ENCODE measurements around the gene TAF1C.

The TAF1C gene

DNA sequence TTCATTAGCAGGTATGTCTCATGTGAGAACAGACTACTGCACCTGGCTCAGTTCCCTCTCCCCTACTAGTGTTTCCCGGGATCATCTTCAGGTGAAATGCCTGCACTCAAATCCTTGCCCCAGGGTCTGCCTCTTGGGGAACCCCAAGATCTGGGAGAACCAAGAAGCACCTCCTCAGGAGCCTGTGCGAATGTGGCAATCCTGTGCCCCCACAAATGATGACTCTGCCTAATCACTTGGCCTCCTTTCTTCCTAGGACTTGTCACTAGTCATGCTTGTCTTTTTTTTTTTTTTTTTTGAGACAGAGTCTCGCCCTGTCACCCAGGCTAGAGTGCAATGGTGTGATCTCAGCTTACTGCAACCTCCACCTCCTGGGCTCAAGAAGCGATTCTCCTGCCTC lies 25.8 kb upstream of the TAF1C start:
- no peak overlapping the region for H2AFZ ChIP-seq
- H3K9ac ChIP-seq = no peak overlapping the region
- H3K4me1 ChIP-seq = no peaks in the 10 kb centered on the region
- H3K79me2 ChIP-seq = no peaks in the 10 kb centered on the region
- H3K27ac ChIP-seq = no peak overlapping the region
- no peaks in the 10 kb centered on the region for H3K9me3 ChIP-seq (ENCODE audit: control insufficient read depth, low read length)
- H3K4me2 ChIP-seq (ENCODE audit: low read length) = no peak overlapping the region
- no peaks in the 10 kb centered on the region for H3K36me3 ChIP-seq (ENCODE audit: control insufficient read depth, insufficient read depth, low read length)
- no peaks in the 10 kb centered on the region for H3K27me3 ChIP-seq (ENCODE audit: control insufficient read depth, insufficient read depth, low read length)
- no peak overlapping the region for H3K4me3 ChIP-seq (ENCODE audit: low read depth, low read length)
- TF ChIP-seq, protein P1, sequence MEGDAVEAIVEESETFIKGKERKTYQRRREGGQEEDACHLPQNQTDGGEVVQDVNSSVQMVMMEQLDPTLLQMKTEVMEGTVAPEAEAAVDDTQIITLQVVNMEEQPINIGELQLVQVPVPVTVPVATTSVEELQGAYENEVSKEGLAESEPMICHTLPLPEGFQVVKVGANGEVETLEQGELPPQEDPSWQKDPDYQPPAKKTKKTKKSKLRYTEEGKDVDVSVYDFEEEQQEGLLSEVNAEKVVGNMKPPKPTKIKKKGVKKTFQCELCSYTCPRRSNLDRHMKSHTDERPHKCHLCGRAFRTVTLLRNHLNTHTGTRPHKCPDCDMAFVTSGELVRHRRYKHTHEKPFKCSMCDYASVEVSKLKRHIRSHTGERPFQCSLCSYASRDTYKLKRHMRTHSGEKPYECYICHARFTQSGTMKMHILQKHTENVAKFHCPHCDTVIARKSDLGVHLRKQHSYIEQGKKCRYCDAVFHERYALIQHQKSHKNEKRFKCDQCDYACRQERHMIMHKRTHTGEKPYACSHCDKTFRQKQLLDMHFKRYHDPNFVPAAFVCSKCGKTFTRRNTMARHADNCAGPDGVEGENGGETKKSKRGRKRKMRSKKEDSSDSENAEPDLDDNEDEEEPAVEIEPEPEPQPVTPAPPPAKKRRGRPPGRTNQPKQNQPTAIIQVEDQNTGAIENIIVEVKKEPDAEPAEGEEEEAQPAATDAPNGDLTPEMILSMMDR (IDR thresholded peaks at IDR 0.05) = no peak

DNA sequence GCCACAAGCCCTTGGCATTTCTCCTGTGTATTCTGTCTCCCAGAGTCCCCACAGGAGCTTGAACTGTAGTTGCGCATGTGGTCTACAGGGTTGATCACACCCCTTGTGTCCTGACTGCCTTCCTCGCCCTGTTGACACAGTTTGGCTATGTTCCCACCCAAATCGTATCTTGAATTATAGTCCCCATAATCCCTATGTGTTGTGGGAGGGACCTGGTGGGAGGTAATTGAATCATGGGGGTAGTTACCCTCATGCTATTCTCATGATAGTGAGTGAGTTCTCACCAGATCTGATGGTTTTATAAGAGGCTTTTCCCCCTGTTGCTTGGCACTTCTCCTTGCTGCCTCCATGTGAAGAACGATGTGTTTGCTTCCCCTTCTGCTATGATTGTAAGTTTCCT lies 25.3 kb upstream of the TAF1C start:
- Histone ChIP-seq H3K9ac (no peak overlapping the region), H3K36me3 (ENCODE audit: control insufficient read depth, insufficient read depth, low read length) (no peaks in the 10 kb centered on the region), H2AFZ (no peak overlapping the region), H3K4me2 (ENCODE audit: low read length) (no peak overlapping the region), H3K4me1 (no peaks in the 10 kb centered on the region), H3K27me3 (ENCODE audit: control insufficient read depth, insufficient read depth, low read length) (no peaks in the 10 kb centered on the region), H3K27ac (no peak overlapping the region), H3K9me3 (ENCODE audit: control insufficient read depth, low read length) (no peaks in the 10 kb centered on the region), H3K4me3 (ENCODE audit: low read depth, low read length) (no peak overlapping the region), H3K79me2 (no peaks in the 10 kb centered on the region)
- TF ChIP-seq, protein P1 (IDR thresholded peaks at IDR 0.05) = no peak

DNA sequence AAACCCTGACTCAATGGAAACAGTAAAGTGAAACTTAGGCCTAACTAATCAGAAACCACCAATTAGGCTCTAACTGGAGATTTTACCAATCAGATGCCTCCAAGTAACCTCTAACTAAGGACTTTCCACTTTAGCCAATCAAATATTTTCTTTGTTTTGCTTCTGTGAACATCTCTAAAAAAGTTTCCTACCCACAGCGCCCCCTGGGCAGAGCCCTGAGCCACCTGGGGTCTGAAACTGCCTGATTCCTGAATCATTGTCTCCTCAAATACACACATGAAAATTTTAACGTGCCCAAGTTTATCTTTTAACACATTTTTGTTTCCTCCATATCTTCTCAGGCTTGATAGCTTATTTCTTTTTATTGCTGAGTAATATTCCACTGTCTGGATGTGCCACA lies 23.1 kb upstream of the TAF1C start:
- H3K27ac ChIP-seq = no peak overlapping the region
- H2AFZ ChIP-seq = no peak overlapping the region
- no peaks in the 10 kb centered on the region for H3K9me3 ChIP-seq (ENCODE audit: control insufficient read depth, low read length)
- no peaks in the 10 kb centered on the region for H3K4me1 ChIP-seq
- no peak overlapping the region for H3K4me2 ChIP-seq (ENCODE audit: low read length)
- H3K4me3 ChIP-seq (ENCODE audit: low read depth, low read length) = no peak overlapping the region
- no peaks in the 10 kb centered on the region for H3K27me3 ChIP-seq (ENCODE audit: control insufficient read depth, insufficient read depth, low read length)
- TF ChIP-seq, protein P1 (IDR thresholded peaks at IDR 0.05) = no peak
- no peaks in the 10 kb centered on the region for H3K36me3 ChIP-seq (ENCODE audit: control insufficient read depth, insufficient read depth, low read length)
- H3K79me2 ChIP-seq = no peaks in the 10 kb centered on the region
- H3K9ac ChIP-seq = no peak overlapping the region

DNA sequence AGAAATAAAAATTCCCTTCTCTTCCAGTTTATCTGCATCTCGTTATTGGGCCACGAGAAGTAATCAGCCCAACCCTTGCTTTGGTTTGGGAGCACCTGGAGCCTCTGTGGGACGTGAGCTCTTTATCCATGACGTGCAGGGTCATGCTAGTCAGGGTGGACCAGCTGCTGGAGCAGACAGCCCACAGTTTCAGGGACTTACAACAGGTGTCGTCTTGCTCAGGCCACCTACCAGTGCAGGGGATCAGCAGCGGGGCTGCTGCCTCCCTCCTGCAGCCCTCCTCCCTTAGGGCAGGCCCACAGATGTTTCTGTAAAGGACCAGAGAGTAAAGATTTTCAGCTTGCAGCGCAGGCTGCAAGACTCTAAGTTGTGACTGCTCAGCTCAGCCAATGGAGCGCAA lies 21.0 kb upstream of the TAF1C start:
- Histone ChIP-seq H3K36me3 (ENCODE audit: control insufficient read depth, insufficient read depth, low read length) (no peaks in the 10 kb centered on the region), H3K4me1 (no peaks in the 10 kb centered on the region), H3K27ac (no peak overlapping the region), H3K27me3 (ENCODE audit: control insufficient read depth, insufficient read depth, low read length) (no peaks in the 10 kb centered on the region), H3K4me3 (ENCODE audit: low read depth, low read length) (no peak overlapping the region), H3K9me3 (ENCODE audit: control insufficient read depth, low read length) (no peaks in the 10 kb centered on the region), H3K79me2 (no peaks in the 10 kb centered on the region), H2AFZ (no peak overlapping the region), H3K9ac (no peak overlapping the region), H3K4me2 (ENCODE audit: low read length) (no peak overlapping the region)
- TF ChIP-seq, protein P1 (IDR thresholded peaks at IDR 0.05) = no peak

DNA sequence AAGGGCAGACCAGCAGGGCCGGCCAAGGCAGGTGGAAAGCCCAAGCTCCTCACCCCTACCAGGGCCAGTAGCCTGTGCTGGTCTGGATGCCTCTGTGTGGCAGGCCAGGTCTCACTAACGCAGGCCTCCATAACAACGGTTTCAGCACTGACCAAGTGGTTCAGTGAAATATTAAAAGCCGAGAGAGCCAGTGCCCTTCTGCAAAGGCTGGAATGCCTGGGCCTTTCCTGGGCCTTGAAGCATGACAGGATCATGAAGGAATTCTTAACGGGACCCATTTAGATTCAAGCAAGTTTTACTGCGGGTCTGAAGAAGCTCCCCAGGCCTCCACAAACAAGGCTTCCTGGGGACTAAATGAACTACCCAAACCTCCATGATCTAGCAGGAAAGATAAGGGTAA lies 20.4 kb upstream of the TAF1C start:
- Histone ChIP-seq H3K27me3 (ENCODE audit: control insufficient read depth, insufficient read depth, low read length) (no peaks in the 10 kb centered on the region), H3K9me3 (ENCODE audit: control insufficient read depth, low read length) (no peaks in the 10 kb centered on the region), H3K4me2 (ENCODE audit: low read length) (no peak overlapping the region), H3K36me3 (ENCODE audit: control insufficient read depth, insufficient read depth, low read length) (no peaks in the 10 kb centered on the region), H3K4me1 (no peaks in the 10 kb centered on the region), H3K79me2 (no peaks in the 10 kb centered on the region), H3K27ac (no peak overlapping the region), H3K9ac (no peak overlapping the region), H2AFZ (no peak overlapping the region), H3K4me3 (ENCODE audit: low read depth, low read length) (no peak overlapping the region)
- TF ChIP-seq, protein P1 (IDR thresholded peaks at IDR 0.05) = no peak
